SH-SY5Y (cell line): ENCODE measurements around the gene RABGGTA.

Experiments used
- GATA2 ChIP-seq: IDR thresholded peaks from 2 replicates; pipeline ENCODE4 v1.6.1; 2011; ENCODE audit warnings: mild to moderate bottlenecking, low read depth, low read length
- GATA3 ChIP-seq: IDR thresholded peaks from 2 replicates; pipeline ENCODE4 v1.6.1; 2011; ENCODE audit warnings: low read depth, mild to moderate bottlenecking, low read length, moderate library complexity

Gene RABGGTA

DNA sequence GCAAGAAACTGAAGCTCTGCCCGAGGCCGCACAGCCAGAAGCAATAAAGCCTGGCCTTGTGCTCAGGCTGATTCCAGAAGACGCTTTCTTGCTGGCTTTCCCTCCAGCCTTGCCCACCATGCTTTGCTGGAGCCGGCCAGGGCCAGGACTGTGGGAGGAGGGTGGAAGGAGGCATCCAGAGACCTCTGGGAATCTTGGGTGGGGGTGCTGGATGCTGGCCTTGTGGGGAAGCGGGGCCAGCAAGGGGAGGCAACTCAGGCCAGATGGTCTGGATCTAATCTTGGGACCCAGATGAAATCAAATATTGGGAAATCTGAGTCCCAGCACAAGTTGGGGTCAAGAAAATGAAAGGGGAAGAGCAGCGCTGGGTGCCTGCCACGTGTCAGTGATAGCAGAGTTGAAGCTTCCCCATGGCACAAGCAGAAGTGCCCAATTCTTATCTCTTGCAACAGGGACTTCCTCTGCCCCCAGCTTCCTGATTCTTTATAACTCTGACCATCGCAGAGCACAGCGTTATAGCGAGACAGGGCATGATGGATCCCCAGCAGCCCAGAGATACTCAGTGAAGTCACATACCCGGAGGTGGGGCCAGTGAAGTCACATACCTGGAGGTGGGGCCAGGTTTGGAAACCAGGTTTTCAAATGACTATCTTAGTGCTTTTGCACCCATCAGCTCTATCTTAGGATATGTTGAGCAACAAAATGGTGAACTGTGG is 6.4 kb upstream of the RABGGTA start:
- no peak for TF ChIP-seq GATA3
- no peak for TF ChIP-seq GATA2

DNA sequence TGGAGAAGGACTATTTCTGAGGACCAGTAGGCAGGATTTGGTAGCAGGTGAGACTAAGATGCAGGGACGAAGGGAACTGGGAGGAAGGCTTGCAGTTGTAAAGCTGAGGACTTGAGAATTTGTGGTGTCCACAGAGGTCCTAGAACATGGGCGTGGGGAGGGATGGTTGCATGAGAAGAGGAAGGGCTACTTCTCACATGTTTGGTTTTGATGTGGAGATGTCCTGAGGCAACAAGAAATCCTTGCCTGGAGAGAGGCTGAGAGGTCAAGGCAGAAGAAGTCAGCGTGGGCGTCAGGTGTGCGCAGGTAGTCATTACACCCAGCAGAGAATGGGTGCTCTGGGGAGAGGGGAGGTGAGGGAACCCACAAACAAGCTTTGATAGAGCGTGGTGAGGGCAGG is 5.7 kb upstream of the RABGGTA start:
- TF ChIP-seq GATA2 (no peak), GATA3 (no peak)

DNA sequence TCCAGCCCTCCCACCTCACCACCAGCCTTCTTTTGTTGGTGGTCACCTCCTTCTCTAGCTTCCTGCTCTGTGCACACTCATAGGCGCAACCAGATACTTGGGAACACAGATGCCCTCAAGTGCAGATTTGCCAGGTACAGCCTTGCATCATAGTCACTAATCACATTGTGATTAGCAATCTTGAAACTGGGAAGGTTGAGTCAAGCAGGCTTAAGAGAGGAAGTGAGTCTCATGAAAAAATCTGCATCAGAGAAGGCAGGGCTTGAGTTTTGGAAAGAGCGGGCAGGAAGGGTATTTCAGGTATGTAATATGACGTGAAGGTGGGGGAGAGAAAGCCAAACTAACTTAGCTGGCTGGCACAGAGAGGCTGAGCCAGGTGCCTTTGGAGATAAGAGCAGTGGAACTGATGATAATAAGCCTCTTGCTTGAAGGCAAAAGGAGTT is 2.7 kb upstream of the RABGGTA start:
- no peak for TF ChIP-seq GATA2
- TF ChIP-seq GATA3: no peak

DNA sequence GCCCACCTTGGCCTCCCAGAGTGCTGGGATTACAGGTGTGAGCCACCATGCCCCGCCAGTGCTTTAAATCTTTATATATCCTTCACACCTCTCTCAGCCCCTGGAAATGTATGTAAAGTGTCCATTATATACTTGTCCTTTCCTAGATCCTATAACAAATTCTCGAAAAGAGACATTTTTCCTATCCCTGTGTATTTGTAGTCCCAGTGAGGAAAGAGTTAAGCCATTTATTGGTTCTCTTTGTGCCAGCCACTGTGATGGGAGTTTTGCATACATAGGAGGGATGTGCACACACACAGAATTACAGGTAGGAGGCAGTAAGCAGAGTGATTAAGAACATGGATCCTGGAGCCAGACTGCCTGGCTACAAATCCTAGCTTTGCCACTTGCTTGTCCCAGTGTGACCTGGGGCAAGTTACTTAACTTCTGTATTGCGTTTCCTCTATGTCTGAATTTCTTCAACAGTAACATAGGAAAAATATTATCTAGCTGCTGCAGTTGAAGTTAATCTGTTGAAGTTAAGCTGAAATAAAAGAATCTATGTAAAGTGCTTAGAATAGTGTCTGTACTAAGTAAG is 2.1 kb upstream of the RABGGTA start:
- TF ChIP-seq GATA3 (no peak), GATA2 (no peak)

DNA sequence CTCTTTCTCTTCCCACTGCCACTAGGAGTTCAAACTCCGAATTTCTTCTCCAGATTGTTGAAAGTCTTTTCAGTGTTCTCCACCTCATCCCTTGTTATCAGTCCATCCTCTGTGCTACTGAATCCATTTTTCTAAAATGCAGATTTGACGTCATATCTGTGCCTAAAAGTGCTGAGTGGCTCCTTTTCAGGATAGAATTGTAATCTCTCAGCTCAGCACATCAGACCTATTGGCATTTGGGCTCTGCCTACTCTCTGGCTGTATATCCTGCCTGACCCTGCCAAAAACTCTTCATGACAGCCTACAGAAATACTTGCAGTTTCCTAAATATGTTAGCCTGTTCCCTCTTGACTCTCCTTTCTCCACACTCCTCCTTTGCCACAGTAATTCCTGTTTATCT is 1.1 kb upstream of the RABGGTA start:
- TF ChIP-seq GATA2 (no peak), GATA3 (no peak)

DNA sequence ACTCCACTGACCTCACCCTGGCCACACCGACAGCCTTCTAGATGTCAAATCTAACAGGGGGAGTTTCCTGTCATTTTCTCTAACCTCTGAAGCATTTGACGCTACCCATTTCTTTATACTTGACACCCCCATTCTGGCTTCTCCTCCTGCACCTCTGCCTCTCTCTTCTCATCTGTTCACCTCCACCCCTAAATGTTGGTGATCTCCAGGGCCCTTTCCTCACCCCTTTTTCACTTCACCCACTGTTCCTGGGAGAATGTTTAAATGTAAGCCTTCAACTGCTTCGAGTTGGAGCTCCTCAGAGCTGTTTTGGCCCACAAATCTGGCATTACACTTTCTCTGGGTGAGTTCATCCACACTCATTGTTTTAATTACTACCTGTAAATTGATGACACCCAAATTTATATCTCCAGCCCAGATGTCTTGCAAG is 452 bp upstream of the RABGGTA start:
- TF ChIP-seq GATA2 (no peak), GATA3 (no peak)

DNA sequence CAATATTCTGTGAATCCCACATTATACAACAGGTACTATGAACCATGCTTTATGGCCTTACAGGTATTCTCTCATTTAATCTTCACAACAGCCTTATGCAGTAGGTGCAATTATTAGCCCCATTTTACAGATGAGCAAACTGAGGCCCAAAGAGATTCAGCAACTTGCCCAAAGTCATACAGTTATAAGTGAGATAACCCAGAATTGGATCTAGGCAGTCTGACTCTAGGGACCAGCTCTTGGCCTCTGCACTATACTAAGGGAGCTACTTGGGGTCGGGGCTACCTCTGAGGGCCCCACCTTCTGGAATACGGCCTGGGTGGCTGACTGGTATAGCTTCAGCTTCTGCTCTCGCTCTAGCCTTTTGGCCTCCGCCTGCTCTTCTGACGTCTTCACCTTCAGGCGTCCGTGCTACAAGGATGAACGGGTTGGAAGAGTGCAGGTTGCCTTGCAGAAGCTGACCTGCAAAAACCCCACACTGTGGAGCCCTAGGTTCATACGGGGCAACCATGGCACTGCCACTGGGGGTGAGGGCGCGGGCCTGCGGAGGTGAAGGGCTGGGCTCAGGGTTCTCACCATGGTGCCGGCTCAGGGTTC is 762 bp downstream of the RABGGTA start:
- no peak for TF ChIP-seq GATA2
- no peak for TF ChIP-seq GATA3

DNA sequence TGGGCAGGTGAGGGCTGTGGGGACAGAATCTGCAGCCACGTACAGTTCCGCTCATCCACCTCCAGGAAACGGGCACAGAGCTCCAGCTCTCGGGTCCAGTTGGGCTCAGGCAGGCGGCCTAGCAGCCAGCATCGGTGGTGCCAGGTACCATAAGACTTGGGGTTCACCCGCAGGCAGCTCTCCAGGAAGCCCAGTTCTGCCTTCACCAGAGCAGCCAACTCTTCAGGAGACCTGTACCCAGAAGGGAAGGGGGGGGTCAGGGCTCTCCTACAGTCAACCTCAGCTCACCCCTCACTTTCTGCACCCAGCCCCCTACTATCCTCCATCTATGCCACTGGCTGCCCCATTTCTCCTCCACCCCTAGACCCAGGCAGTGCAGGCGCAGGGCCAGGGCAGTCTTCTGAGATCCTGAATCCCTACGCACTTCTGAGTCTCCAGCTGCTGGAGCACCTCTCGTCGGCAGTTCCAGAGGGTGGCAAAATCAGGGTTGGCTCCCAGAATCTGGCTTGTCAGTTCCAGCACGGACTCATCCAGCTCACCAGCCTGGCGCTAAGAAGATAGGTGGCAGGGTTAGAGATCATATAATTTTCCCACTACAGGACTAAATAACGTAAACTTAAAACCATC is 1.4 kb downstream of the RABGGTA start:
- no peak for TF ChIP-seq GATA2
- TF ChIP-seq GATA3: no peak

DNA sequence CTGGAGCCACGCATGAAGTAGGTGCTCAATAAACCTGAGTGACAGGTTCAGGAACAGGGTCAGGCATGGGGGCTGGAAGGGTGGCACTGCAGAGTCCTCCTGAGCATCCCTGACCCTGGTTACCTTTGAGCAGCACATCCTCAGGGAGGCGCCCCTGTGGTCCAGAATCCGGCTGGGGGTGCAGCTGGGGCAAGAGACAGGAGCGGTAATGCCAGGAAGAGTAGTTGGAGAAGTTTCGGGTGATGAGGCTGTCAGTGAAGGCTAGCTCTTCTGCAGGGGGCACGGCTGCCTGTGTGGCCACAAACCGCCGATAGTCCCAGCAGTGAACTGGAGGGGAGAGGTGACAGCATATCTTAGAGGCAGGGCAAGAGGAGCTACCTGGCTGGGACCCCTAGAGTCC is 2.0 kb downstream of the RABGGTA start:
- TF ChIP-seq GATA3 (no peak), GATA2 (no peak)

DNA sequence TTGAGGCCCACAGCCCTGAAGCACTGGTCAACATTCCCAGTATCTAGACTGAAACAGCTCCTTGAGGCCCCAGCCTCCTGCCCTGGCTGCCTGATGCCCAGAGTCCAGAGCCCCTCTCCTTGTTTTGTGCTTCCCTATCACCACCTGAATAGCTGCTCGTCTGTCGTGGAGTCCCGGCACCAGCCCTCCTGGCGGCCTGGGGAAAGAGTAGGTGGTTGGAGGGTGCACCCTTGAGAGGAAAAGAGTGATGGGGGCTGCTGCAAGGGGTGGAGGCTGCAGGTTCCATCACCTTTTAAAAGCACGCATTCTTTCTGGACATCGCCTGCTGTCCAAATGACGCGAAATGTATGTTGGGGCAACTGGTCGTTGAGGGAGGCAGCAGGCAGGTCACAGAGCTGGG is 3.2 kb downstream of the RABGGTA start:
- no peak for TF ChIP-seq GATA3
- TF ChIP-seq GATA2: no peak

DNA sequence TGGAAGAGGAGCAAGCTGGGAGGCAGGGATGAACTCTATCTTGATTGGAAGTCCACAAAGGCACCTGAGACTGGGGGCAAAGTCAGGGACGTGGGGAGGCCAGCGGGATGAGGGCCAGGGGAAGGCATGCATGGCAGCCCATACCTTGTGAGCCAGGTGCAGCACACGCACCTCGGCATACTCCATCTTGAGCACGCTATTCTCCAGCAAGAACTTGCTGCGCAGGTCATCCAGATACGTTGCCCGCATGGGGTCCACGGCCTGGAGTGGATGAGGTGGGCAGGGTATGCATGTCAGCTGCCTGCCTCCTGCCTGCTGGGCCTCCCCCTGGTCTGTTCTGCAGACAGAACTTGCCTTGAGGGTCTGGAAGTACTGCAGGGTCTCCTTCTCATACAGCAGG is 3.9 kb downstream of the RABGGTA start:
- TF ChIP-seq GATA3 (no peak), GATA2 (no peak)

DNA sequence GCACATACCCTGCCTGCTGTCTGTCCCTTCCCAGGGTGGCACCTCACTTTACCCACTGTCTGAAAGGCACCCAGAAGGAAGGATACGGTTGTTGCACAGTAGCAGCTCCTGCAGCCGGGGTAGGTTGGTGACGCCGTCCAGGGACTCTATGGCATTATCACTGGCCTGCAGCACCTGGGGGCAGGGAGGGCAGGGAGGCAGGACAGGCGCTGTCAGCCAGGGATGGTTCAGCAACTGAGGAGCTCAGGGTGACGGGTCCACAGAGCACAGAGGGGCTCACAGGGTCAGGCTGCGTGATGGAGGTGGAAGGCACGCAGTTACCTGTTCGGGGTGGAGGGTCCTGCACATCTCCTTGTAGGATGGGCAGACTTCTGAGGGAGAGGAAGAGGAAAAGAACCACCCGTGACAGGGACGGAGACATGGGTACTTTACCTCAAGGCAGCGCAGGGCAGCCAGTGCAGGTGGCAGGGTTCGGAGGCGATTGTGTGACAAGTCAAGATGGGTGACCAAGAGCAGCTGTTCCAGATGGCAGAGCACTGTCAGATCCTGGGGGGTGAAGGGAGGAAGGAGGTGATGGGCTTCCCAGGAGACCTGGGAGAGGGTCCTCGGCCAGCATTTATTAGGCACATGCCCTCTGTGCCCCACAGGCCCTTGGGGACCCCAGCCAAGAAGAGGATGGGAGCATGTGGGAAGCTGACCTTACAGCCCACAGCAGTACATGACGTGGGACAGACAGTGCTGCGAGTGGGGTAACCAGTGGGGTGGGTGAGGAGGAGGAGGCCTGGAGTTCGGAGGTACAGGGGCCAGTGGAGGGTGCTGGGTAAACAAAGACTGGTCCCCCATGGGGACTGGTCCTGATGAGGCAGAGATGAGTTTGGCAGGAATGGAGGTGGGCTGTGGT is 4.8 kb downstream of the RABGGTA start:
- TF ChIP-seq GATA2: no peak
- no peak for TF ChIP-seq GATA3

DNA sequence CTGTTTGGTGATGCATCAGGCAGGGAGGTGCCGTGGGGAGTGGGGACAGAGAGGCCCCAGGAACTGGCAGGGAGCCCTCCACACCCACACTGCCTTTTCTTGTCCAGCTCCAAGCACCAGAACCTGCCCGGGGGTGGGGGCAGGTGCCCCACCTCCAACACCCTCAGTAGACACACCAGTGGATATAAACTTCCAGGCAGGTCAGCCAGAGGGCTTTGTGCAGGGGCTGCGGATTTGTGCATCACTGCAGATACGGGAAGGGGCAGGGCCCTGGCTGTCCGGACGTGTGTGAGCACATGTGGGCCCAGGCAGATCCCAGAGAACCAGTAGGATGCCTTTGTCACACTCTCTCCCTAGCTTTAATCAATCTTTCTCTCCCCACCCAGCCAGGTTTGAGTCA is 7.1 kb downstream of the RABGGTA start:
- TF ChIP-seq GATA2 (no peak), GATA3 (no peak)

DNA sequence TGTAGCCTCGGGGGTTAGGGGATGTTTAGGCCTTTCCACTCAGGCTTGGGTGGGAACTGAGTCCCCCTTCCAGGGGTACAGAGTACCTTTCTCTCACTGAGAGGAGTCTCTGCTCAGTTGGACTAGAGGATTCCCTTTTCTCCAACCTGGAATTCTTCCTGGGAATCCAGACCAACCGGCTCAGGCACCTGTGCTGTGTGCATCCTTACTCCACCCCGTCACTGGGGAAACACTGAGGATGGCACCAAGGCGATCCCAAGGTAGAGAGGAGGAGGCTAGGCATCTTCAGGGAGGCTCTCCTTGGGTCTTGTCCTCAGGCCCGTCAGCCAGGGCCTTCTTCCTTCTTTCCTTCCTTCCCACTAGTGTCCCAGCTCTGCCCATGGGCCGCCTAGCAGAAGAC is 7.5 kb downstream of the RABGGTA start:
- no peak for TF ChIP-seq GATA2
- no peak for TF ChIP-seq GATA3
